Neural progenitor cell (in vitro differentiated cells): ENCODE results near the gene RFX3. TPM values are rescaled to one million over a fixed set of nuclear protein-coding genes. Genes with fewer than 3 reads are reported as not detected.

ENCODE experiments used
- DNase-seq: peaks from one replicate; pipeline ENCODE4 v3.0.0-alpha.2; 2016; ENCODE audit warnings: low spot score
- H2AFZ ChIP-seq: fragments of 200-600 bp; sonication (generic); replicated peaks from 2 replicates; pipeline ENCODE4 v1.6.1; 2016; ENCODE audit warnings: antibody characterized with exemption
- H3F3A ChIP-seq: fragments of 200-600 bp; sonication (generic); 2 replicates; pipeline ENCODE4 v1.6.1; 2016; ENCODE audit warnings: antibody characterized with exemption, low read depth
- H3K27ac ChIP-seq: fragments of 200-600 bp; sonication (generic); 2 replicates; pipeline ENCODE4 v1.5.1; 2016; ENCODE audit warnings: mild to moderate bottlenecking
- H3K27me3 ChIP-seq: fragments of 200-600 bp; sonication (generic); 2 replicates; pipeline ENCODE4 v1.6.1; 2016; ENCODE audit warnings: mild to moderate bottlenecking, moderate library complexity
- H3K36me3 ChIP-seq: fragments of 200-600 bp; sonication (generic); 2 replicates; pipeline ENCODE4 v1.5.1; 2016
- H3K4me1 ChIP-seq: fragments of 200-600 bp; sonication (generic); 2 replicates; pipeline ENCODE4 v1.6.1; 2016; ENCODE audit warnings: mixed run types
- H3K4me2 ChIP-seq: fragments of 200-600 bp; sonication (generic); 2 replicates; pipeline ENCODE4 v1.6.1; 2016
- H3K4me3 ChIP-seq: fragments of 200-600 bp; sonication (generic); 2 replicates; pipeline ENCODE4 v1.5.1; 2016
- H3K79me2 ChIP-seq: fragments of 200-600 bp; sonication (generic); 2 replicates; pipeline ENCODE4 v1.6.1; 2016; ENCODE audit warnings: low read depth
- H3K9ac ChIP-seq: fragments of 200-600 bp; sonication (generic); 2 replicates; pipeline ENCODE4 v1.6.1; 2016
- H3K9me3 ChIP-seq: fragments of 200-600 bp; sonication (generic); 2 replicates; pipeline ENCODE4 v1.5.1; 2016; ENCODE audit warnings: low read depth
- H4K20me1 ChIP-seq: fragments of 200-600 bp; sonication (generic); 2 replicates; pipeline ENCODE4 v1.6.1; 2016; ENCODE audit warnings: low read depth
- H3K27ac Mint-ChIP-seq: 3 replicates; pipeline ENCODE4 v1.8.0; 2021; ENCODE audit warnings: mixed read lengths
- H3K27me3 Mint-ChIP-seq: 2 replicates; pipeline ENCODE4 v1.8.0; 2022; ENCODE audit warnings: low read depth, mild to moderate bottlenecking, inconsistent platforms, moderate library complexity, mixed read lengths; ENCODE audit not compliant: insufficient read depth
- H3K36me3 Mint-ChIP-seq: 3 replicates; pipeline ENCODE4 v1.8.0; 2021; ENCODE audit warnings: mixed read lengths
- H3K4me1 Mint-ChIP-seq: 3 replicates; pipeline ENCODE4 v1.8.0; 2021; ENCODE audit warnings: mixed read lengths
- H3K4me3 Mint-ChIP-seq: 3 replicates; pipeline ENCODE4 v1.8.0; 2021; ENCODE audit warnings: mild to moderate bottlenecking, moderate library complexity, mixed read lengths
- H3K9me3 Mint-ChIP-seq: 3 replicates; pipeline ENCODE4 v1.8.0; 2020; ENCODE audit warnings: mixed read lengths
- EZH2 ChIP-seq: fragments of 200-600 bp; sonication (generic); IDR thresholded peaks from 2 replicates; pipeline ENCODE4 v1.6.1; 2017; ENCODE audit warnings: antibody characterized with exemption, mild to moderate bottlenecking, moderate library complexity
- EZH2phosphoT487 ChIP-seq: fragments of 200-600 bp; sonication (generic); IDR thresholded peaks from 2 replicates; pipeline ENCODE4 v1.6.1; 2017; ENCODE audit warnings: antibody characterized with exemption
- total RNA-seq: library from RNA; depleted of rRNA; stranded (reverse); fragments of >200 nt; gene quantifications from 2 replicates; pipeline ENCODE4 v1.2.3, GENCODE V29; 2015; ENCODE audit warnings: low replicate concordance
- TF ChIP-seq, protein P1 (sequence below): fragments of 200-600 bp; sonication (generic); IDR thresholded peaks from 2 replicates; pipeline ENCODE4 v1.5.1; 2017; ENCODE audit warnings: antibody characterized with exemption, mild to moderate bottlenecking

RFX3 gene
- total RNA-seq = 24.8 and 39.6 TPM in 2 replicates

- Histone ChIP-seq H3K4me1 (peaks cover 58% of the 10 kb centered on the region), H3K4me2 (peak within 1 kb of the TSS; percentile 75), H3K27me3 (no peaks in the 10 kb centered on the region), H3K27ac (peak within 1 kb of the TSS; percentile 99), H2AFZ (peak within 1 kb of the TSS; percentile 79), H3K36me3 (peaks cover 15% of the 10 kb centered on the region), H3F3A (peaks cover 35% of the 10 kb centered on the region), H3K4me3 (peak within 1 kb of the TSS; percentile 97), H3K9me3 (no peaks in the 10 kb centered on the region), H4K20me1 (peaks cover 33% of the 10 kb centered on the region), H3K79me2 (peaks cover 92% of the 10 kb centered on the region), H3K9ac (peak within 1 kb of the TSS; percentile 85)
- Mint-ChIP-seq H3K9me3 (peaks cover 15% of the 10 kb centered on the region), H3K36me3 (peaks cover 25% of the 10 kb centered on the region), H3K27ac (peak within 1 kb of the TSS; percentile 100), H3K4me1 (peaks cover 45% of the 10 kb centered on the region), H3K4me3 (peak within 1 kb of the TSS; percentile 94), H3K27me3 (peaks cover 6% of the 10 kb centered on the region)
- no peak for TF ChIP-seq EZH2
- TF ChIP-seq, protein P1, sequence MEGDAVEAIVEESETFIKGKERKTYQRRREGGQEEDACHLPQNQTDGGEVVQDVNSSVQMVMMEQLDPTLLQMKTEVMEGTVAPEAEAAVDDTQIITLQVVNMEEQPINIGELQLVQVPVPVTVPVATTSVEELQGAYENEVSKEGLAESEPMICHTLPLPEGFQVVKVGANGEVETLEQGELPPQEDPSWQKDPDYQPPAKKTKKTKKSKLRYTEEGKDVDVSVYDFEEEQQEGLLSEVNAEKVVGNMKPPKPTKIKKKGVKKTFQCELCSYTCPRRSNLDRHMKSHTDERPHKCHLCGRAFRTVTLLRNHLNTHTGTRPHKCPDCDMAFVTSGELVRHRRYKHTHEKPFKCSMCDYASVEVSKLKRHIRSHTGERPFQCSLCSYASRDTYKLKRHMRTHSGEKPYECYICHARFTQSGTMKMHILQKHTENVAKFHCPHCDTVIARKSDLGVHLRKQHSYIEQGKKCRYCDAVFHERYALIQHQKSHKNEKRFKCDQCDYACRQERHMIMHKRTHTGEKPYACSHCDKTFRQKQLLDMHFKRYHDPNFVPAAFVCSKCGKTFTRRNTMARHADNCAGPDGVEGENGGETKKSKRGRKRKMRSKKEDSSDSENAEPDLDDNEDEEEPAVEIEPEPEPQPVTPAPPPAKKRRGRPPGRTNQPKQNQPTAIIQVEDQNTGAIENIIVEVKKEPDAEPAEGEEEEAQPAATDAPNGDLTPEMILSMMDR = no peak
- TF ChIP-seq EZH2phosphoT487 = no peak
- peak; percentile 94 for DNase-seq
Observed at GRCh38 chr9:3525836-3526164, at the start of gene RFX3. RFX3 (minus strand) TSS chr9:3526001; CDS start chr9:3395588, 130,413 bp downstream.

GRCh38 chr9:3571500-3571899 is 45.7 kb upstream of the RFX3 start:
- no peaks in the 10 kb centered on the region for H3K36me3 Mint-ChIP-seq
- no peak overlapping the region for H2AFZ ChIP-seq

GRCh38 chr9:3569529-3569928 is 43.7 kb upstream of the RFX3 start:
- H3K36me3 ChIP-seq = no peaks in the 10 kb centered on the region
- H3K27ac ChIP-seq = no peak overlapping the region
- H3K36me3 Mint-ChIP-seq = peaks cover 2% of the 10 kb centered on the region
- H3K4me2 ChIP-seq = no peak overlapping the region
- H2AFZ ChIP-seq = no peak overlapping the region
- H3K27me3 Mint-ChIP-seq = peaks cover 2% of the 10 kb centered on the region
- TF ChIP-seq EZH2phosphoT487 (no peak), EZH2 (no peak)
- TF ChIP-seq, protein P1 = no peak
- H4K20me1 ChIP-seq = no peaks in the 10 kb centered on the region
- H3K79me2 ChIP-seq = no peaks in the 10 kb centered on the region
- no peaks in the 10 kb centered on the region for H3F3A ChIP-seq
- H3K9ac ChIP-seq = no peak overlapping the region
- H3K27me3 ChIP-seq = no peaks in the 10 kb centered on the region
- H3K9me3 Mint-ChIP-seq = no peaks in the 10 kb centered on the region
- H3K9me3 ChIP-seq = no peaks in the 10 kb centered on the region
- no peaks in the 10 kb centered on the region for H3K4me1 Mint-ChIP-seq
- H3K4me3 ChIP-seq = no peak overlapping the region
- no peak overlapping the region for H3K27ac Mint-ChIP-seq
- no peak overlapping the region for H3K4me3 Mint-ChIP-seq
- H3K4me1 ChIP-seq = peaks cover 4% of the 10 kb centered on the region
- DNase-seq = no peak

More at GRCh38 chr9:3571500-3571899, 45.7 kb upstream of the RFX3 start:
- H3K4me3 ChIP-seq = no peak overlapping the region
- no peak overlapping the region for H3K9ac ChIP-seq
- H3F3A ChIP-seq = no peaks in the 10 kb centered on the region
- H3K79me2 ChIP-seq = no peaks in the 10 kb centered on the region
- no peak for DNase-seq
- H3K4me2 ChIP-seq = no peak overlapping the region
- no peaks in the 10 kb centered on the region for H3K36me3 ChIP-seq
- no peak overlapping the region for H3K27ac ChIP-seq
- H3K27me3 ChIP-seq = no peaks in the 10 kb centered on the region
- Mint-ChIP-seq H3K9me3 (no peaks in the 10 kb centered on the region), H3K4me3 (no peak overlapping the region), H3K4me1 (no peaks in the 10 kb centered on the region), H3K27me3 (peaks cover 2% of the 10 kb centered on the region), H3K27ac (no peak overlapping the region)
- peaks cover 4% of the 10 kb centered on the region for H3K4me1 ChIP-seq
- TF ChIP-seq EZH2phosphoT487 = no peak
- TF ChIP-seq, protein P1 = no peak
- TF ChIP-seq EZH2 = no peak
- no peaks in the 10 kb centered on the region for H3K9me3 ChIP-seq
- H4K20me1 ChIP-seq = no peaks in the 10 kb centered on the region
